ENCODE data around the gene INKA2.

- TF ChIP-seq POLR2A (IDR thresholded peaks at IDR 0.05; ENCODE audit: low read length) (no peak), GATA1 (IDR thresholded peaks at IDR 0.05; ENCODE audit: low read depth, low read length) (no peak)
Measured at GRCh38 chr1:111738436-111739193, 580 bp downstream of the INKA2 start.

Data from erythroblast (primary cell).